AG10803 (cell line): Measurements from ENCODE around the gene HHIP.

Experiments
- DNase-seq: peaks from one replicate; pipeline ENCODE4 v3.0.0; 2010; ENCODE audit warnings: low read depth
- H3K4me3 ChIP-seq: 2 replicates; pipeline ENCODE4 v1.5.1; 2011; ENCODE audit warnings: mild to moderate bottlenecking, low read length, control low read depth
- CTCF ChIP-seq: conservative IDR thresholded peaks from 2 replicates; pipeline ENCODE4 v1.5.1; 2011; ENCODE audit warnings: mild to moderate bottlenecking, low read length, control low read depth, inconsistent platforms

The HHIP gene

DNA sequence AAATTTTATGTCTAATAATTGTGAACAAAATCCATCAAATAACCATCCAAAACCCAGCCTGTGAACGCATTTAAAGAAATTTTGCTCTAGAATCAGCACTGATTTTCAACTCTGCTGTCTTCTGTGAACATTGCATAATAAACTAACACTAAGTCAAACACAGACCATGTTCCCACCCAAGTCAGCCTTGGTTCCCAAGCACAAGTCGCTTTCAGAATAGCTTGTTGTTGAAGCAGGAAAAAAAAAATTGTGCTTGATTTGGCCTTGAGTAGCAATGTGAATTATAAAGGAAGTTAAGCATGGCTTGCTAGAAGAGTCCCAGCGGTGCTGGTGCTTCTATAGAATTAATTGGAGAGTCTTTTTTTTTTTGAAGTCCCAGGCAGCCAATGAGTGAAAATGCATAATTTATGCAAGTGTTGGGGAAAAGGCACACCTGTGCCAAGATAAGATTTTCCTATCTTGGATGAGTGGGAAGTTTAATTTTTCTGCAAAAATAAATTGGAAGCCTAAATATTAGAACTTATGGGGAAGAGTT is 42.1 kb downstream of the HHIP start:
- TF ChIP-seq CTCF: no peak
- H3K4me3 ChIP-seq: no peak overlapping the region
- DNase-seq: no peak

- no peak for TF ChIP-seq CTCF
- DNase-seq: no peak
- H3K4me3 ChIP-seq: no peak overlapping the region
Measured at GRCh38 chr4:144689125-144689524, 43.2 kb downstream of the HHIP start.

DNA sequence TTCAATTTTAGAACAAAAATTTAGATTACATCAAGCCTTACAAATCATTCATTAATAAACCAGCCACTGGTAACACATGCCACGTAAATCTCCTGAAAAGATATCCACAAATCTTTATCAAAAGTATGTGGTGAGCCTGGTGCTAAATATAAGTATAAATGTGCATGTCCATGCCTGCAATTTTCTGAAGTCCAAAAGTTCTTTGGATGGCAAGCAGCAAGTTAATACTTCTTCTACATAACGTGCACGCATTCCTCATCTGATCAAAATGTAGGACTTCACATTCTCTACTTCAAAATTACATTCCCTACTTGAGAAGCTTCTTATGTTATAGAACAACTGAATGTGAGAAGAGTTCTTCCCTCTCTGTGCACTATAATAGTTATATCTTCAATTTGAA is 49.8 kb downstream of the HHIP start:
- no peak overlapping the region for H3K4me3 ChIP-seq
- no peak for DNase-seq
- TF ChIP-seq CTCF: no peak

- H3K4me3 ChIP-seq: no peak overlapping the region
- no peak for DNase-seq
- TF ChIP-seq CTCF: no peak
Measured at GRCh38 chr4:144696376-144696775, 50.4 kb downstream of the HHIP start.

- no peak for TF ChIP-seq CTCF
- H3K4me3 ChIP-seq: no peak overlapping the region
- no peak for DNase-seq
Measured at GRCh38 chr4:144699565-144699964, 53.6 kb downstream of the HHIP start.

DNA sequence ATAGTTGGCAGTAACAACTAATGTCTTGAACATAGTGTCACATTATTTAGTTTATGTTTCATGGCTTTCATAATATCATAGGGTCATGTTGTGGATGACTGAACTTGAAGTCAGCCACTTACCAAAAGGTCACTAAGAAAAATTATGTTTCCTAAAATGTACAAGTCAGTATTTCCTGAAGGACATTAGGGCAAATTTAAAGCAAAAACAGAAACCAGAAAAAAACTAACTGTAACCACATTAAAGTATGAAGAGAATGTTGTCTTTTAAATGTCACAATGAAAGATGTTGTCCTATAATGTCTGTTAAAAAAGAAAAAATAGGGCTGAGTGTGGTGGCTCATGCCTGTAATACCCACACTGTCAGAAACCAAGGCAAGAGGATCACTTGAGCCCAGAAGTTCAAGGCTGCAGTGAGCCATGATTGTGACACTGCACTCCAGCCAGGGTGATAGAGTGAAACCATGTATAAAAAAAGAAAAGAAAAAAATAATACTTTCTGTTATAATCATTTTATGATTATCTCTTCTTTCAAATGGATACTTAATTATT is 55.8 kb downstream of the HHIP start:
- DNase-seq: no peak
- no peak for TF ChIP-seq CTCF
- no peak overlapping the region for H3K4me3 ChIP-seq

DNA sequence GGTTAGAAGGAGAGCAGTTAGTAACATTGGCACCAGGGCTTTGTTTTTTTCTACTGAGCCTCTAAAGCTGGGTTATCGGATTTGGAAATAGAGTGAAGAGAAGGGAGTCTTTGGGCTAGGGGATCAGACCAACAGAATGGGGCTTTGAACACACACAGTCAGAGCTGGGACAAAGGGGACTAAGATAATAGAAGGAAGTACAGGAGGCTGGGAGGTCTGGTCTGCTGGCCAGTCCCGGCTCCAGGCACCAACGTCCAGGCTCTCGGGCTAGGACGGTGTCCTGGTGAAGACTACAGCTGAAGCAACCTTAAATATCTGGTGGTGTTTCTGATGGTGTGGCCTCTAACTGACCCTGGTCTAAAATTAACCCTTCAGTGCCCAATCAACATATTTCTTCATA is 57.5 kb downstream of the HHIP start:
- DNase-seq: no peak
- no peak for TF ChIP-seq CTCF
- no peak overlapping the region for H3K4me3 ChIP-seq
